Measurements from ENCODE around the gene PTPRCAP. TPM values are rescaled to one million over a fixed set of nuclear protein-coding genes. Genes with fewer than 3 reads are reported as not detected.

Gene PTPRCAP
- total RNA-seq, 1 experiment from 2014 or later = 1.7 TPM

- no peak overlapping the region for H4K5ac ChIP-seq (ENCODE audit: insufficient read length, low read depth, low read length)
- H4K91ac ChIP-seq (ENCODE audit: insufficient read length, low read depth, low read length) = no peak overlapping the region
- Mint-ChIP-seq H3K9me3 (no peaks in the 10 kb centered on the region), H3K4me1 (peaks cover 18 to 22% of the 10 kb centered on the region in 2 experiments), H3K27me3 (ENCODE audit: low read depth) (peaks cover 14% of the 10 kb centered on the region), H3K4me3 (peak overlapping the region in 1 of 2 experiments; percentile 56; a peak in 3 of 5 replicates), H3K27ac (peak overlapping the region in 1 of 3 experiments; percentile 29; a peak in 2 of 7 replicates), H3K36me3 (ENCODE audit: insufficient read depth in 1 of 3, low read depth in 3 of 3) (peaks cover 0 to 1% (median 0%) of the 10 kb centered on the region in 3 experiments; a peak in 1 of 7 replicates)
- H3K79me2 ChIP-seq (ENCODE audit: insufficient read depth, low read length) = no peaks in the 10 kb centered on the region
- no peak overlapping the region for H2BK15ac ChIP-seq (ENCODE audit: low read depth, low read length)
- no peak overlapping the region for H2AK5ac ChIP-seq (ENCODE audit: insufficient read length, low read length)
- H3K14ac ChIP-seq (ENCODE audit: insufficient read depth, low read length) = no peak overlapping the region; the same call in 1 of the 2 replicates
- no peaks in the 10 kb centered on the region for H4K20me1 ChIP-seq (ENCODE audit: control insufficient read depth, insufficient read depth, insufficient read length)
- H3K18ac ChIP-seq (ENCODE audit: insufficient read length, low read depth, low read length) = no peak overlapping the region
- no peak overlapping the region for H3T11ph ChIP-seq (ENCODE audit: low read length)
- no peak for TF ChIP-seq CTCF (conservative IDR thresholded peaks at IDR 0.05)
- no peaks in the 10 kb centered on the region for H3K79me1 ChIP-seq (ENCODE audit: insufficient read depth, low read depth, low read length, poor library complexity, severe bottlenecking)
- no peak overlapping the region for H2BK5ac ChIP-seq (ENCODE audit: insufficient read length, low read length)
- H3K27me3 ChIP-seq (ENCODE audit: insufficient read depth, low read length) = no peaks in the 10 kb centered on the region
- no peak overlapping the region for H3K27ac ChIP-seq (ENCODE audit: insufficient read length, low read depth, low read length)
- no peaks in the 10 kb centered on the region for H3K23me2 ChIP-seq (ENCODE audit: insufficient read length, low read depth, low read length, poor library complexity, severe bottlenecking)
- H2AFZ ChIP-seq (ENCODE audit: low read length) = no peak overlapping the region
- H3K4ac ChIP-seq (ENCODE audit: low read depth, low read length) = no peak overlapping the region
- peak; percentile 57 for DNase-seq
- no peak overlapping the region for H3K9ac ChIP-seq (ENCODE audit: extremely low read depth, insufficient read length, low read length)
- no peak overlapping the region for H2BK20ac ChIP-seq (ENCODE audit: low read depth, low read length, poor library complexity, severe bottlenecking)
- H2BK120ac ChIP-seq (ENCODE audit: low read depth, low read length, poor library complexity, severe bottlenecking) = no peak overlapping the region
- H3K4me1 ChIP-seq (ENCODE audit: insufficient read depth, low read length) = no peaks in the 10 kb centered on the region
- H2BK12ac ChIP-seq (ENCODE audit: insufficient read length, low read depth, low read length) = no peak overlapping the region
- H4K8ac ChIP-seq (replicated peaks; ENCODE audit: insufficient read length, low read depth, low read length) = no peak overlapping the region
- no peak overlapping the region for H3K23ac ChIP-seq (ENCODE audit: insufficient read length, low read depth, low read length)
- H3K4me2 ChIP-seq (ENCODE audit: insufficient read depth, insufficient read length, low read length) = no peak overlapping the region
- WGBS (ENCODE audit: extremely low coverage, insufficient read length, low lambda C conversion rate) = no CpG with 5 or more reads among the region's 6 CpGs
- H3K9me3 ChIP-seq (ENCODE audit: control insufficient read depth, low read depth, low read length) = no peaks in the 10 kb centered on the region
- H3K56ac ChIP-seq (ENCODE audit: insufficient read length, low read depth, low read length) = no peak overlapping the region
These were observed 14.6 kb downstream of the PTPRCAP start for GRCh38 chr11:67422891-67423290.
